Left cardiac atrium (tissue), 4 donors: ENCODE measurements around the gene BUB3. TPM values are rescaled to one million over a fixed set of nuclear protein-coding genes. Genes with fewer than 3 reads are reported as not detected.
A peak's percentile ranks its signal among the peaks of the same experiment; 100 is the strongest.
"Not testable (repeated sequence)": the region's sequence is repeated elsewhere in the genome, so short reads cannot be mapped to it uniquely, and the experiment has no call there.

ENCODE experiments used
- ATAC-seq, 2 donors: fragments of 200-7000 bp; cut with Tn5 transposase; one replicate each; pipeline ENCODE4 v1.9.1; 2020; ENCODE audit warnings: mild to moderate bottlenecking in 2 of 2, moderate library complexity in 2 of 2
- DNase-seq: peaks from one replicate; pipeline ENCODE4 v3.0.0-alpha.2; 2020
- intact Hi-C, 2 donors: fragments of 100-400 bp; cut with DNase I; formaldehyde crosslinking; loops; one replicate each; pipeline versions ENCODE4 v1.14.1 to v1.15.1; 2022 to 2023
- total RNA-seq, 2 donors: library from RNA; stranded (reverse); fragmentation: NEBNext Ultra II Directional; extraction: Animal tissue kit (Norgen Biotek cat#: 25700); gene quantifications; one replicate each; pipeline ENCODE4 v1.2.1, GENCODE V29; 2021
- donor health status: DM: no; HTN: yes; CAD: no.
- donor health status: DM: no; HTN: yes; CAD: no; lungs with severe emphysema.
- donor health status: DM: yes; HTN: yes; CAD: no.
- donor health status: Dilated cardiomyopathy.

BUB3 gene
- total RNA-seq, 2 donors from 2014 or later: 38.0 to 41.3 TPM

GRCh38 chr10:123149568-123150270, 4.5 kb upstream of the BUB3 start:
- intact Hi-C loops: loop anchor here in 1 of 2 donors (10.0 kb wide), 1 partner anchor 145 kb away; the partner anchor contains the start of genes ACADSB and IKZF5
- no peak for ATAC-seq
- DNase-seq: no peak

DNA sequence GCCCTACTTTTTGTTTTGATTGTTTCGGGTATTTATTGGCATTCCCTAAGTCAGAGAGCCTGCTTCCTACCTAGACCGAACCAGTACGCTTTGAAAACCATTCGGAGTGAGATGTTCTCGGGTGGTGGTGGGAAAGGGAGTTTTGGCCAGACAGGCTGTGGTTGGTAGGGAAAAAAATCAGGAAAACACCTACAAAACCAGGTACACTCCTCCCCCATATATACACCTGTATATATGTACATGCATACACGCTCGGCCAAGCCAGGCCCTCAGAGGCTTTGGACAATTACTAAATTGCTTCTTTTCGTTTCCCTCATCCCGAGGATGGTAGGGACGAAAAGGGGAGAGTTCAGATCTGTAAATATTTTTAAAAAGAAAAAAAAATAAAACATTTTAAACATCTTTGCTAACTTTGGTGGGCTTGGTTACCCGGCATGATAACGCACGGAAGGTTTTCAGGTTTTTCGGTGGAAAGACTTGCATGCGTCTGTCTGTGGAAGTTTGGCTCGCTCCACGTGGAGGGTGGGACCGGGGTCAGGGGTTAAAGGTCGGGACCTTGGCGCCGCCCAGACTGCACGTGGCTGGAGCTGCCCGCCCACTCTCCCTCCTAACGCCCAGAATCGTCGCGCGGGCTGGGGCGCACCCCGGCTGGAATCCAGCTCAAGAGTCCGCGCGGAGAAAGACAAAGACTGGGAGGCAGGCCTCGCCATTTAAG, 3.8 kb upstream of the BUB3 start:
- no peak for ATAC-seq
- DNase-seq: no peak
- intact Hi-C loops: loop anchor here in 1 of 2 donors (10.0 kb wide), 1 partner anchor 146 kb away; the partner anchor contains the start of genes ACADSB and IKZF5

- intact Hi-C loops: loop anchor here in 1 of 2 donors (10.0 kb wide), 1 partner anchor 146 kb away; the partner anchor contains the start of genes ACADSB and IKZF5
- no peak for ATAC-seq
- DNase-seq: no peak
Observed at GRCh38 chr10:123150986-123151736, 3.0 kb upstream of the BUB3 start.

GRCh38 chr10:123151737-123152135, 2.5 kb upstream of the BUB3 start:
- ATAC-seq (no peak), DNase-seq (no peak)
- intact Hi-C loops: loop anchor here in 1 of 2 donors (10.0 kb wide), 1 partner anchor 147 kb away; the partner anchor contains the start of genes ACADSB and IKZF5

DNA sequence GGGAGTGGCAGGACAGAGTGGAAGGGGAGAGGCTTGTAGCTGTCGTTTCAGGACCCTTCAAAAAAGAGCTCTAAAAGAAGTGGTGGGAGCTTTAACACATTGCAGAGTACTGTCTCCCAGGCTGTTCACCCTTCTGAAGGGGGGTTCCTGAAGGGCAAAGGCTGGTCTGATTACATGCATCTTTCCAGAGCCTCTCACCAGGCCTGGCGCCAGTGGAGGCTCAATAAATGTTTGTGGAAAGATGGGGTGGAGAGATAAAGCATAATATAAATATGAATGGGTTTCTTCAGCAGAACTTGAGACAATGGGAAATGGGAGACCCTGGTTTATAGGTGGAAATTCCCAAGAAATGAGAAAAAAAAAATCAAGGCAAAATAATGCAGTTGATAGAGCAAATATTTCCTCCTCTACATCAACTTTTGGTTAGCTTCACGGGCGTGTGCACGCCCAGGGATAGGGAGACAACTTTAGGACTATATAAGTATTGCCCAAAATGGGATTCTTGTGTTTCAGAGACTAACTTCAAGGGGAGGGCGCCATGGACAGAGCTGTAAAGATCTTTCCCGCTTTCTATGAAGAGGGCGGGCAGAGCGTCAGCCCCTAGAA, 613 bp upstream of the BUB3 start:
- ATAC-seq (no peak), DNase-seq (no peak)
- intact Hi-C loops: loop anchor here in 1 of 2 donors (10.0 kb wide), 1 partner anchor 149 kb away; the partner anchor contains the start of genes ACADSB and IKZF5

GRCh38 chr10:123154711-123155505, 706 bp downstream of the BUB3 start:
- peak; percentile 64 to 80 for ATAC-seq
- DNase-seq: peak; percentile 65
- intact Hi-C loops: loop anchor here in 1 of 2 donors (10.0 kb wide), 1 partner anchor 150 kb away; the partner anchor contains the start of genes ACADSB and IKZF5

- ATAC-seq: no peak
- intact Hi-C loops: loop anchor here in 1 of 2 donors (10.0 kb wide), 1 partner anchor 151 kb away; the partner anchor contains the start of genes ACADSB and IKZF5
- DNase-seq: no peak
Observed at GRCh38 chr10:123156078-123156477, 1.9 kb downstream of the BUB3 start.

GRCh38 chr10:123157210-123157609, 3.0 kb downstream of the BUB3 start:
- DNase-seq (no peak), ATAC-seq (no peak)
- intact Hi-C loops: loop anchor here in 1 of 2 donors (10.0 kb wide), 1 partner anchor 152 kb away; the partner anchor contains the start of genes ACADSB and IKZF5

GRCh38 chr10:123158682-123159081, 4.5 kb downstream of the BUB3 start:
- ATAC-seq (no peak), DNase-seq (no peak)
- intact Hi-C loops: loop anchor here in 1 of 2 donors (10.0 kb wide), 1 partner anchor 154 kb away; the partner anchor contains the start of genes ACADSB and IKZF5

DNA sequence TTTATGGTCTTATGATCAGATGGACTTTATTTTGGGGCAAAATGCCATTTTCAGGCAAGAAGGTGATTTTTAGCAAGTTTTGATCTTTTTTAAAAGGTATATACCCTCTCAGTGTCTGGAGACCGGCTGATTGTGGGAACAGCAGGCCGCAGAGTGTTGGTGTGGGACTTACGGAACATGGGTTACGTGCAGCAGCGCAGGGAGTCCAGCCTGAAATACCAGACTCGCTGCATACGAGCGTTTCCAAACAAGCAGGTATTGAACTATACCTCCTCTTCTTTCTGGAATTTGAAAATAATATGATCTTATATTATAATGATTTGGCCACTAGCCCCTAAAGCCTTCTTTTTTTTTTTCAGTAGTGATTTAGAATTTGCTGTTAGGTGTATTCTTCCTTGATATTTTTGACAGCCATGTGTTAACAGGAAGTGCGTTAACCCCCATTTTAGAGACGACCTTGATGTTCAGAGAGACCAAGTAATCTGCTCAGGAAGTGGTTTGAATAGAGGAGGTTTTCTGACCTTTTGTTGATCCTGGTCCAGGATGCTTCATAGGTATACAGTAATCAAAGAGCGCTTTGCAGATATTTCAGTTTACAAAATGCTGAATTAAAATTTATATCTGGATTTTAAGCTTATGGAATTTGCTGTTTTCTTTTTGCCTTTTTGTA, 6.2 kb downstream of the BUB3 start:
- DNase-seq (no peak), ATAC-seq (no peak)
- intact Hi-C loops: no loop called here

- intact Hi-C loops: no loop called here
- DNase-seq (no peak), ATAC-seq (no peak)
Observed at GRCh38 chr10:123164319-123164718, 10.1 kb downstream of the BUB3 start.

DNA sequence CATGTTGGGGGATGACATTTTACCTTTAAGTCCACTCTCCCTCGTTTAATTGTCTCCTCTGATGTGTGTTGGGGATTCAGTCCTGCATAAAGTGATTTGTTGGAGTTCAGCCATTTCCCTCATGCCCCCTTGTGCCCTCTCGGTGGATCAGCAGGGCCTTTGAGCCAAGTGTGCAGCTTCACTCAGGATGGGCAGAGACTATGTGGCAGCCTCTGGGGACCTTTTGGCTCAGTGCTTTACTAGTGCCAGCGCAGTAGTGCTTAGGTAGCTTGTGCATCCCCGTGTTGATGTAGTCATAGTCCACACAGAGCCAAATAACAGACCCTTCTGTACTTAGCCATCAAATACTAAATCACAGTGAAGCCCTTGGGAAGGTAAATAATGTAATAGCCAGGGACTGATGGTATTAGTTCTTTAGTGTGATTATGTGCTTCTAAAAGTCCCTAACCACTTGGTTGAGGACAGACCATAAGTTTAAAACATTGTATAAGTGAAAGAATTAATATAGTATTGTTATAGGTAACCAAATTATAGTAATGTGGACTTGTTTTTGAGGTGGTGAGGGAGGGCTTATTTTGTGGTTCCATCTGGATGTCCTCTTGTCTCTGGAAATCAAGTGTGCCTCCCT, 11.4 kb downstream of the BUB3 start:
- intact Hi-C loops: no loop called here
- ATAC-seq: no peak
- no peak for DNase-seq

- intact Hi-C loops: no loop called here
- DNase-seq (no peak), ATAC-seq (no peak)
Observed at GRCh38 chr10:123166618-123167017, 12.4 kb downstream of the BUB3 start.

DNA sequence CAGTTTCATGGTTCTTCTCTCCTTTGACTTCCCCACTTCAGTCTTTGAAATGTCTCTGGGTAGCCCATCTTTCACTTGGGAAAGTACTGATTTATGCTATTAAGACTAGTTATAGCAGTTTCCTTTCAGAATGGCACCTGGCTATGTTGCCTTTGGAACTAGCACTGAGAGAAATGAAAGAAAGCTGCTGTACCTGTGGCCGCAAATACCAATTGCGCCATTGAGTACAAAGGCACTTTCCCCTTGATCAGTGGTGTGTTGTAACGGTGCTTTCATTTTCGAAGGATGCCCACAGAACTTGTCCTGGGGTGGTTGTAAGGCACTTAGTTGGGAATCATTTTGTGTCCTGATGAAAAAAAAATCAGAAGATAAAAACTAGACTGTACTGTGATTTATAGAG, 16.8 kb downstream of the BUB3 start:
- DNase-seq (no peak), ATAC-seq (no peak)
- intact Hi-C loops: no loop called here

GRCh38 chr10:123171616-123172015, 17.4 kb downstream of the BUB3 start:
- intact Hi-C loops, DNase-seq, ATAC-seq: not testable (repeated sequence)

DNA sequence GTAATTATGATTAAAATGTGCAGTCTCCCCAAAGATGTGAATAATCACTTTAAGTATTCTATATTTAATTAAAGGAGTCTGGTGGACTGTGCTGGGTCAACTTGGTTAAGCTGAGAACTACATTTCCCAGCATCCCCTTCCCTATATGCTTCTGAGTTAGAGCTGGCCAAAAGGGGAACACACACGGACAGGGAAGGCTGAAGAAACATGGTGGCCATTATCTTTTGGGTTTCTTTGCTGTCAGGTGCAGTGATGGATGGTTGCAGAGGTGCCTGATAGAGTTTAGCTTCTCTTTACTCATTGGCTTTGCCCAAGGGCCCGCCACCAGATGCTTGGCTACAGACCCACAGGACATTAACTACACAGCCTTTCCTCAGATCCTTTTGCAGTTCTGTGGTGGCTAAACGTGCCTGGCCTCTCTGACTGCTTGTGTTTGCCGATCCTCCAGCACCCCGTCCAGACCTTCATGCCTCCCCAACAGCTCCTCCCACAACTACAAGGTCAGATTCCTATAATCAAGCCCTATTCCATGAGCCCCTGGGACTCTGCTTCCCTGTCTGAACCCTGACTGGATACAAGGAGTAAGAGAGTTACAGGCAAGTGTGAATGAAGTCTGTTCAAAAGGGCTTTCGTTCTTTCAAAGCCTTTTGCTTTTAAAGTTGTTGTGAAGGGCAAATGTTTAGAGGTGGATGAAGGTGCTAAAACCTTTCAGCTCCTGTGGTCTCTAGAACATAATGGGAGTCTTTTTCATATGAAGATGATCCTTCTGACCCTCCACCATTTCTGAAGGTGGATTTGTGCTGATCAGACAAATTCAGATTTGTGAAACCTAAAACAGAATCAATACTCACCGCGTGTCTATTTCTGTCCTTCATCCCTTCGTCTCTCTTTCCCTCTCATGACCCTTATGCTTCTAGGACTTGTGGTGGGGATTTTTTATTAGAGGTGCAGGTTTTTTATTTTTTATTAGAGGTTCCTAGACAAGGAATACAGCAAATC, 21.5 kb downstream of the BUB3 start:
- intact Hi-C loops: no loop called here
- ATAC-seq (no peak), DNase-seq (no peak)
